ENCODE measurements around the gene THRB.

THRB gene

GRCh38 chr3:24299246-24299805, 195.3 kb downstream of the THRB start:
- DNase-seq: no peak

- no peak for DNase-seq
These were observed 198.0 kb downstream of the THRB start for GRCh38 chr3:24296441-24297205.

GRCh38 chr3:24294150-24294549, 200.5 kb downstream of the THRB start:
- DNase-seq: no peak

- no peak for DNase-seq
These were observed 203.0 kb downstream of the THRB start for GRCh38 chr3:24291646-24292045.

GRCh38 chr3:24290596-24290995, 204.1 kb downstream of the THRB start:
- no peak for DNase-seq

GRCh38 chr3:24288496-24289236, 206.0 kb downstream of the THRB start:
- no peak for DNase-seq

- no peak for DNase-seq
These were observed 206.7 kb downstream of the THRB start for GRCh38 chr3:24287755-24288450.

GRCh38 chr3:24286405-24286804, 208.2 kb downstream of the THRB start:
- DNase-seq: no peak

- no peak for DNase-seq
These were observed 216.1 kb downstream of the THRB start for GRCh38 chr3:24278543-24278942.

- DNase-seq: no peak
These were observed 221.2 kb downstream of the THRB start for GRCh38 chr3:24273491-24273890.

GRCh38 chr3:24272875-24273274, 221.8 kb downstream of the THRB start:
- no peak for DNase-seq

GRCh38 chr3:24272408-24272807, 222.2 kb downstream of the THRB start:
- DNase-seq: no peak

- no peak for DNase-seq
These were observed 223.4 kb downstream of the THRB start for GRCh38 chr3:24271228-24271627.

- DNase-seq: no peak
These were observed 223.9 kb downstream of the THRB start for GRCh38 chr3:24270744-24271143.

- DNase-seq: no peak
These were observed 224.4 kb downstream of the THRB start for GRCh38 chr3:24270204-24270691.

GRCh38 chr3:24264748-24265158, 229.9 kb downstream of the THRB start:
- no peak for DNase-seq

GRCh38 chr3:24264011-24264410, 230.6 kb downstream of the THRB start:
- no peak for DNase-seq

GRCh38 chr3:24263069-24263668, 231.5 kb downstream of the THRB start:
- DNase-seq: no peak

GRCh38 chr3:24261521-24261920, 233.1 kb downstream of the THRB start:
- no peak for DNase-seq

GRCh38 chr3:24259901-24260512, 234.6 kb downstream of the THRB start:
- DNase-seq: no peak

- DNase-seq: no peak
These were observed 235.7 kb downstream of the THRB start for GRCh38 chr3:24258727-24259600.
